Stimulated activated memory B cell treated with anti-CD40 and anti-IgM and Interleukin-4, amounts not matched to agents 10 μg/mL and 1 μg/mL and 100 μg/mL, for 72 hours (primary cell): Measurements from ENCODE around the gene ZNF23.
A peak's percentile ranks its signal among the peaks of the same experiment; 100 is the strongest.

Experiments used
- ATAC-seq: fragments of 150-1000 bp; cut with Tn5 transposase; 2 replicates; pipeline ENCODE4 v1.10.0; 2021
- H3K27ac Mint-ChIP-seq: one replicate; pipeline ENCODE4 v1.8.0; 2022; ENCODE audit warnings: mild to moderate bottlenecking, mixed read lengths
- H3K27me3 Mint-ChIP-seq: one replicate; pipeline ENCODE4 v1.8.0; 2022; ENCODE audit warnings: mixed read lengths
- H3K36me3 Mint-ChIP-seq: one replicate; pipeline ENCODE4 v1.8.0; 2022; ENCODE audit warnings: mixed read lengths
- H3K4me1 Mint-ChIP-seq: one replicate; pipeline ENCODE4 v1.8.0; 2022; ENCODE audit warnings: mixed read lengths
- H3K4me3 Mint-ChIP-seq: one replicate; pipeline ENCODE4 v1.8.0; 2022; ENCODE audit warnings: mild to moderate bottlenecking, moderate library complexity, mixed read lengths
- H3K9me3 Mint-ChIP-seq: one replicate; pipeline ENCODE4 v1.8.0; 2022; ENCODE audit warnings: mixed read lengths

ZNF23 gene

DNA sequence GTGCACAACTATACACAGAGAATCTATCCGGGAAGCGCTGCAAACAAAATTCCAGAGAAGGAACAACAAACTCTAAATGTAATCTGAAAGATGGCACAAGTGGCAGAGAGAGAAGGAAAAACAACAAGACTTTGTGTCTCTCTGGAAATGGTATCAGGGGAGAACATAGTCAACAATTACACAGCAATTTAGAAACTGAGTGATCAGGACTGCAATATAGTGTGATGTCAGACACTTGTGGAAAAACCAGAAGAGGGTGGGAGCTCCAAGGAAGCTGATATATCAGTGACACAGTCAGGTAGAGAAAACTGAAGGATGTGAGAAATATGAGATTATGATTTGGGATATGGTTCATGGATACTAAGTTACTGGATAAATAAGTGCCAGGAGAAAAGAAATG is 18.9 kb upstream of the ZNF23 start:
- Mint-ChIP-seq H3K4me1 (peaks cover 10% of the 10 kb centered on the region), H3K27ac (no peak overlapping the region)

DNA sequence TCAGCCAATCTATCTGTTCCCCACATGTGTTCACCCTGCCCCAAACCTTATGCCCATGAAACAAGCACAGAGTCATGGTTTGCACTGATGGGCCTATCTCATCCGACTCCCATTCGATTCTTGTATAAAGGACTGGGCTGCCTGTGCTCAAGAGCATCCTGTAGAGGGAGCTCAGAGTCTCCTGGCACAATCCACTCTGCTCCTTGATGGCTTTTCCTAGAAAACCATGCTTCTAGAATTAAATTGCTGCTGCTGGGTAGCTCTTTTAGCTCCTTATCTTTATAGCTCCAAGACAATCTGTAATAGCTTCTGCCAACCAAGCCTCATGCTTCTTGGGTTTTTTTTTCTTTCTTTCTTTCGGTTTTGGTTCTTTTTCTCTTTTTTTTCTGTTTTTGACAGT is 17.4 kb upstream of the ZNF23 start:
- H3K4me1 Mint-ChIP-seq: peaks cover 10% of the 10 kb centered on the region
- H3K36me3 Mint-ChIP-seq: peaks cover 43% of the 10 kb centered on the region
- no peak overlapping the region for H3K4me3 Mint-ChIP-seq
- H3K27me3 Mint-ChIP-seq: no peaks in the 10 kb centered on the region
- no peaks in the 10 kb centered on the region for H3K9me3 Mint-ChIP-seq
- H3K27ac Mint-ChIP-seq: no peak overlapping the region
- no peak for ATAC-seq

More for the DNA sequence above, 18.9 kb upstream of the ZNF23 start:
- Mint-ChIP-seq H3K36me3 (peaks cover 30% of the 10 kb centered on the region), H3K27me3 (no peaks in the 10 kb centered on the region), H3K9me3 (no peaks in the 10 kb centered on the region), H3K4me3 (no peak overlapping the region)
- ATAC-seq: no peak

DNA sequence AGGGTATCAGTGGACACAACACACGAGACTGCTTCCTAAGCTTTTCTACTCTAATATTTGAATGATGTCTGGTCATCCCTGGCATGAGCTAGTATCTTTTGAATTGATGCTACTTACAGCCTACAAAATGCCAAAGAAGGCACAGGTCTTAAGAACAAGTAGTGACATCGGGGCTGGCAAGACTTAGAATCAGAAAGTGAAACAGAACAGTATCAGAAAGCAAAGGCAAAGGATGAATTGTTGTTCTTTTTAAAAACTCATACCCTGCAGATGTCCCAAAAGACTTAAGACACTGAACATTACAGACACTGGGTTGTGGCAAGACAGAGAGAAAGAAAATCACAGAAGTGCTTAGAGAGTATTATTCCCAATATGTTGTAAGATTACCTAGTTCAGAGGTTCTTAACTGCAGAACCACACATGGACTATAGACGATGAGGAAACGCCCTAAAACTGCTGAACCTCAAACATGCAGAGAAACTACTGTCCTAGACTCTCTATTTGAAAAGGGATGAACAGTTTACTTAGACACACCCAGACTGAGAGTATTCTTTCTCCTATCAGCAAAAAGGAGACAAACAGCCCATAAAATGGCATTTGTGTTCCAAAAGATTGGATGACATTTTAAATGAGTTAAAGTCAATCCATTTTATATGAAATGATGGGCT is 14.5 kb upstream of the ZNF23 start:
- Mint-ChIP-seq H3K36me3 (peaks cover 60% of the 10 kb centered on the region), H3K27me3 (no peaks in the 10 kb centered on the region), H3K4me3 (no peak overlapping the region), H3K4me1 (no peaks in the 10 kb centered on the region), H3K27ac (no peak overlapping the region), H3K9me3 (no peaks in the 10 kb centered on the region)
- ATAC-seq: no peak

DNA sequence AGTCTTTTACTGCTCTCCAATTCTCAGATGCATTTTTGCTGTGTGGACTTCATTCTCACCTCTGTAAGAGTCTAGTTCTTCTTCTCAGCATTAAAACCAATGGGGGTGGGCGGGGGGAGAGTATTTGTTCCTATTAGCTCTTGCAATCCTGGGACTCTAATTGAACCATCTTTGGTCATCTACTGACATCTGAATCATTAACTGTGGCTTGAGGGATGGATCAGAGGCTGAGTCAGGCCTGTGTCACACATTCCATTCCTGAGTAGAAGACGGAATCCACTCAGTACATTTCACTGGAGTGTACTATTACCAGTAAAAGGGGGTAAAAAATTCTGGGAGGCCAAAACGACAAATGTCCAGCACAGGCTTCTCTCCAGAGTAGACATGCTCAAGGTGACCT is 12.8 kb upstream of the ZNF23 start:
- no peaks in the 10 kb centered on the region for H3K27me3 Mint-ChIP-seq
- H3K27ac Mint-ChIP-seq: no peak overlapping the region
- no peaks in the 10 kb centered on the region for H3K9me3 Mint-ChIP-seq
- no peak for ATAC-seq
- no peaks in the 10 kb centered on the region for H3K4me1 Mint-ChIP-seq
- H3K4me3 Mint-ChIP-seq: no peak overlapping the region
- H3K36me3 Mint-ChIP-seq: peaks cover 51% of the 10 kb centered on the region

DNA sequence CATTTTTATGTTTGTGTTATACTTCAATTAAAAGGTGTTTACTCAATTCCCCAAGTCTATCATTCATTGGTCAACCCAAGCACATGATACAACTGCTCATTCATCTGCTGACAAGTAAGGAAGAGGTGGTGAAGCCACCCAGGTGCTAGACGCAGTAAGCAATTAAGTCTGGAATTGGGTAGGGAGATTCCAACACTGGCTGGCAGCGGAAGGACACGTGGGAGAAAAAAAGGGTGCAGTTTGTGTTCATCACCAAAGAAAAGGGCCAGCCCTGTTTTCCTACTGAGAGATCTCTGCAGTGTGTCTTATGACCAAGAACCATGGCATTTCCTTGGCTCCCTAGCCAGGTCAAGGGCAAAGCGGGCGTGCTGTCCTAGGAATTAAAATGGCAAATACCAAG is 11.8 kb upstream of the ZNF23 start:
- Mint-ChIP-seq H3K27me3 (no peaks in the 10 kb centered on the region), H3K9me3 (no peaks in the 10 kb centered on the region), H3K27ac (no peak overlapping the region), H3K4me3 (no peak overlapping the region), H3K36me3 (peaks cover 58% of the 10 kb centered on the region), H3K4me1 (no peaks in the 10 kb centered on the region)
- no peak for ATAC-seq

DNA sequence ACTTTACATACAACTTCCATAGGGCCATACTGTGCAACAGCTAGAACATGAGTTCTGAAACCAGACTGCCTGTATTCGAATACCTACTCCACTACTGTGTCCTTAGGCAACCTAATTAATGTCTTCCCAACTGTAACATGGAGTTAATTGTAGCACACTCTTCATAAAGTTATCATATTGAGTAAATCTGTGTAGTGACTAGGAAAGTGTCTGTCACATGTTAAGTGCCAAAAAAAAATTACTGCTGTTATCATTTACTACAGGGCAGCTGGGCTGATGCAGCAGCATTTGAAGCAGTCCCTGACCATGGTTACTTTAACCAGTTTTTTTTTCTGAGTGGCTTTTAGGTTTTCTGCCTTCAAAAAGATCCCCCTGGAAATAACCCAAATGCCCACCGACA is 10.9 kb upstream of the ZNF23 start:
- ATAC-seq: no peak
- Mint-ChIP-seq H3K4me1 (no peaks in the 10 kb centered on the region), H3K27ac (no peak overlapping the region), H3K9me3 (no peaks in the 10 kb centered on the region), H3K36me3 (peaks cover 60% of the 10 kb centered on the region), H3K27me3 (no peaks in the 10 kb centered on the region), H3K4me3 (no peak overlapping the region)

DNA sequence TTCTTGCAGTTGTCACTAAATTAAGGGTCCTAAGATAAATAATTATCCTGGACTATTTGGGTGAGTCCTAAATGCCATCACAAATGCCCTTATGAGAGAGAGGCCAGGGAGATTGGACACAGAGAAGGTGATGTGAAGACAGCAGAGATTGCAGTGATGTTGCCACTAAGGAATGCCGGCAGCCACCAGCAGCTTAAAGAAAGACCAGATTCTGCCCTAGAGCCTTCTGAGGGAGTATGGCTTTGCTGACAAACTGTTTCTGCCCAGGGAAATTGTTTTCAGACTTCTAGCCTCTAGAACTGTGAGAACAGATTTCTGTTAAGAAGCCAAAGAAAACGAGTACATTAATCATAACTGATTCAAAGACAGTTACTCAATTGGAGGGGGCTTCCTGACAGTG is 10.0 kb upstream of the ZNF23 start:
- Mint-ChIP-seq H3K27me3 (no peaks in the 10 kb centered on the region), H3K4me1 (no peaks in the 10 kb centered on the region), H3K36me3 (peaks cover 51% of the 10 kb centered on the region), H3K4me3 (no peak overlapping the region), H3K27ac (no peak overlapping the region), H3K9me3 (no peaks in the 10 kb centered on the region)
- no peak for ATAC-seq

DNA sequence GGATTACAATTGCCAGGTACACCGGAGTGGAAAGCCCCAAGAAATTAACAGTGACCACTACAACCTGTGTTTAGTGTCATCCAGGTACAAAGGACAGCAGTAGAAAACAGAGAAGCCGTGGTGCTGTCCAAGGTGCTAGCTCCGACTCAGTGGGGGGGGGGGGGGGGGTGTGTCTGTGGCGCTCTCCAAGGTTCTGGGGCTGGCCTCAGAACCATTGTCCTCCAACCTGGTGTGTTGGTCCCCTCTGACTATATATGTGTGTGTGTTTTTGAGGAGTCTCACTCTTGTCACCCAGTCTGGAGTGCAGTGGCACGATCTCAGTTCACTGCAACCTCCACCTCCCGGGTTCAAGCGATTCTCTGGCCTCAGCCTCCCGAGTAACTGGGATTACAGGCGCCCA is 5.8 kb upstream of the ZNF23 start:
- H3K9me3 Mint-ChIP-seq: no peaks in the 10 kb centered on the region
- no peak overlapping the region for H3K4me3 Mint-ChIP-seq
- H3K4me1 Mint-ChIP-seq: peaks cover 6% of the 10 kb centered on the region
- H3K36me3 Mint-ChIP-seq: peaks cover 13% of the 10 kb centered on the region
- no peaks in the 10 kb centered on the region for H3K27me3 Mint-ChIP-seq
- H3K27ac Mint-ChIP-seq: no peak overlapping the region
- no peak for ATAC-seq

DNA sequence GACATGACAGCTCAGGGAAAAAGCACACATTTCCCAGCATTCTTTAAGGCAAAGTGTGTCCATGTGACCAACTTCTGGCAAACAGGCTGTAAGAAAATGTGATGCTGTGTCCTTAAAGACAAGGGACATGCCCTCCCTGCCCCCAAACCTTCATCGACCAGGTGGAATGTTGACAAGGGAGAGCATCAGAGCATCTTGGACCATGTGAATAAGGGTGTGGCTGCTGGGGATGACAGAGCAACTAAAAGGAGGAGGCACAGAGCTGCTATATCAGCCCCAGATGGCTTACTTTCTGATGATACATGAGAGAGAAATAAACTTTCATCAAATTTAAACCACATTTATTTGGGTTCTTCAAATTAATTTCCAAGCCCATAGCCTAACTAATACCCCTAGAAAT is 2.2 kb upstream of the ZNF23 start:
- no peak for ATAC-seq
- no peaks in the 10 kb centered on the region for H3K27me3 Mint-ChIP-seq
- no peak overlapping the region for H3K4me3 Mint-ChIP-seq
- H3K4me1 Mint-ChIP-seq: peaks cover 10% of the 10 kb centered on the region
- H3K27ac Mint-ChIP-seq: no peak overlapping the region
- peaks cover 6% of the 10 kb centered on the region for H3K36me3 Mint-ChIP-seq
- no peaks in the 10 kb centered on the region for H3K9me3 Mint-ChIP-seq

DNA sequence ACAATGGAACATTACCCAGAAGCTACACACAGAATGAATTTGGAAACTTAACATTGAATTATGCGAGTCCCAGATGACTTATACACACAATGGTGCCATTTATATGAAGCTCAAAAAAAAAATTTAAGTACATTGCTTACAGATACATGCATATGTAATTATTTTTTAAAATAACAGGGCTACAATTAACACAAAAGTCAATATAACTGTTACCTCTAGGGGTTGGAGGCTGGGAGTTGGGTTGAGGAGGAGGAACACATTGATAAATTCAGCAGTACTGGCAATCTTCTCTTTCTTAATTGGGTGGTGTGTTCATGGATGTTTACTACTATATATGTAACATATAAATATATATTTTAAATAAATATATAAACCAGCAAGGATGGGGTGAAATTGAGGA is 1.1 kb downstream of the ZNF23 start:
- peak overlapping the region; percentile 94 for H3K4me3 Mint-ChIP-seq
- ATAC-seq: no peak
- H3K36me3 Mint-ChIP-seq: peaks cover 14% of the 10 kb centered on the region
- H3K27me3 Mint-ChIP-seq: no peaks in the 10 kb centered on the region
- peaks cover 3% of the 10 kb centered on the region for H3K9me3 Mint-ChIP-seq
- peaks cover 10% of the 10 kb centered on the region for H3K4me1 Mint-ChIP-seq
- H3K27ac Mint-ChIP-seq: no peak overlapping the region

DNA sequence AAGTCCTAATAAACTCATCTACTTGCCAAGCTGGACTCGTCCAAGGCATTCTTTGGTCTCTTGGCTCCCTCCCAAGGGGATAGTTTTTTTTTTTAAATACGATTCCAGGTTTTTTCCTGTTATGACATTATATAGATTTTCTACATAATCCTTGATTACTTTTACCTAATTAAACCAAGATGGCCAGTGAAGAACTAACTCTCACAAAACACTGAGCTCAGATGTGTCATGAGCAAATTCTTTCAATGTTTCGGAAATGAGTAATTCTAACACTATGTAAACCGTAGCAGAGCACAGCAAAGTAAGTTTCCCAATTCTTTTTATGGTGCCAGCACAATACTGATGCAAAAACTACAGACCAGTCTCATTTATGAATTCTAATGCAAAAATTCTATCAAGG is 1.8 kb downstream of the ZNF23 start:
- Mint-ChIP-seq H3K27me3 (no peaks in the 10 kb centered on the region), H3K27ac (no peak overlapping the region), H3K4me1 (peaks cover 10% of the 10 kb centered on the region), H3K36me3 (peaks cover 21% of the 10 kb centered on the region), H3K4me3 (no peak overlapping the region), H3K9me3 (peaks cover 3% of the 10 kb centered on the region)
- no peak for ATAC-seq

DNA sequence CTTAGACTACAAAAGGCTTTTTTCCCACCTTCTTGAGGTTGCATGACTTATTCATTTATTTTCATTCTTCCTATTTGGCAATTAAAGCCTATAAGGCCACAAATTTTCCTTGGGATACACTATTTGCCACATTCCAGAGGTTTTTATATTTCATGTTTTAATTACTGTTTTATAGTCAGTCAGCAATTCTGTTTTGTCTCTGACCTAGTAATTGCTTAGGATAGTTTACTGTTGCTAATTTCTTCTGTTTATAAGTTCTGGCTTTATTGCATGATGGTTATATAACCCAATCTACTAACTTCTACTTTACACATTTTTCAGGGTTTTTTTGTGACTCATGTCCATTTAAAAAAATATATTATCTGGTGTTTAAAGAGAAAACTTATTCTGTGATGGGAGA is 2.5 kb downstream of the ZNF23 start:
- Mint-ChIP-seq H3K27me3 (no peaks in the 10 kb centered on the region), H3K27ac (no peak overlapping the region), H3K9me3 (peaks cover 5% of the 10 kb centered on the region), H3K4me3 (no peak overlapping the region), H3K4me1 (peaks cover 10% of the 10 kb centered on the region), H3K36me3 (peaks cover 28% of the 10 kb centered on the region)
- ATAC-seq: no peak

DNA sequence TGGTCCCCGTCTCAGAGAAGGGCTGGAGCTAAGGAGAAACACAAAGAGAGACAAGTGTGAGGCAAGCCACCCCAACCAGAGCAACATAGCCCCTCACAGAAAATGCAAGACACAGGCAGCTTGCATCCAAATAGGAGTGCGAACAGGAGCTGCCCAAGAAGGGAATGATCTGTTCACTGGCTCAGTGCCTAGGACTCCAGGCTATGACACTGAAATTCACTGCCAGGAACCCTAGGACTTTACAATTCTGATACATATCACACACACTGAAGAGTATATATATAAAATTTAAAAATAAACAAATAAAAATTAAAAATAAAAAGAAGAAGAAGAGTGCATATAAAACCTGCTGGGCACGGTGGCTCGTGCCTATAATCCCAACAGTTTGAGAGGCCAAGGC is 5.2 kb downstream of the ZNF23 start:
- no peaks in the 10 kb centered on the region for H3K4me1 Mint-ChIP-seq
- H3K36me3 Mint-ChIP-seq: peaks cover 56% of the 10 kb centered on the region
- H3K4me3 Mint-ChIP-seq: no peak overlapping the region
- ATAC-seq: no peak
- peaks cover 13% of the 10 kb centered on the region for H3K9me3 Mint-ChIP-seq
- H3K27me3 Mint-ChIP-seq: no peaks in the 10 kb centered on the region
- H3K27ac Mint-ChIP-seq: no peak overlapping the region

DNA sequence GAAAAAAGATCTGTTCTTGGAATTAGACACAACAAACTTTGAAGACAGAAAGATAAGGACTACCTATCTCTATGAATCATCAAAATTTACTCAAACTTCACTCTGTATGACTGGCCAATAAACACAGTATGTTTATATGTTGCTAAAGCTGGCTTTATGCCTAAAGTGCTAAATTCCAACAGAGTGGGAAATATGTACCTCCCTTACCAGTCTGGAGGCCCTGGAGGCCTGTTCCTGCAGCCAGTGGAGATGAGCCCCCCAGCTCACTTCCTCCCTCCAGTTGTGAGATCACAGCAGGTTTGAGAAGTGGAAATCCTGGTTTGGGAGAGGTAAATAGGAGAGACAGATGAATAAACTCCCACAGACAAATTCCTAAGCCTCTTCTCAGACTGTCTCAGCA is 9.0 kb downstream of the ZNF23 start:
- H3K27ac Mint-ChIP-seq: no peak overlapping the region
- no peak overlapping the region for H3K4me3 Mint-ChIP-seq
- no peaks in the 10 kb centered on the region for H3K4me1 Mint-ChIP-seq
- peaks cover 29% of the 10 kb centered on the region for H3K9me3 Mint-ChIP-seq
- H3K27me3 Mint-ChIP-seq: no peaks in the 10 kb centered on the region
- H3K36me3 Mint-ChIP-seq: peaks cover 93% of the 10 kb centered on the region
- no peak for ATAC-seq

DNA sequence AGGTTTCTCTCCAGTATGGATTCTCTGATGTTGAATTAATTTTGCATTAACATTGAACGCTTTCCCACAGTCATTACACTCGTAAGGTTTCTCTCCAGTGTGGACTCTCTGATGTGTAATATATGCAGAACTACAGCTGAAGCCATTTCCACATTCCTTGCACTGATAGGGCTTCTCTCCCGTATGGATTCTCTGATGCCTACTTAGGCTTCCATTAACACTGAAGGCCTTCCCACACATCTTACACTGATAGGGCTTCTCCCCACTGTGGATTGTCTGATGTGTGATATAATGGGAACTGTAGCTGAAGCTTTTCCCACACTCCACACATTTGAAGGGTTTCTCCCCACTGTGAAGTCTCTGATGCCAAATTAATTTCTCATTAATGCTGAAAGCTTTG is 13.0 kb downstream of the ZNF23 start:
- H3K27me3 Mint-ChIP-seq: no peaks in the 10 kb centered on the region
- no peak overlapping the region for H3K4me3 Mint-ChIP-seq
- H3K36me3 Mint-ChIP-seq: peaks cover 65% of the 10 kb centered on the region

DNA sequence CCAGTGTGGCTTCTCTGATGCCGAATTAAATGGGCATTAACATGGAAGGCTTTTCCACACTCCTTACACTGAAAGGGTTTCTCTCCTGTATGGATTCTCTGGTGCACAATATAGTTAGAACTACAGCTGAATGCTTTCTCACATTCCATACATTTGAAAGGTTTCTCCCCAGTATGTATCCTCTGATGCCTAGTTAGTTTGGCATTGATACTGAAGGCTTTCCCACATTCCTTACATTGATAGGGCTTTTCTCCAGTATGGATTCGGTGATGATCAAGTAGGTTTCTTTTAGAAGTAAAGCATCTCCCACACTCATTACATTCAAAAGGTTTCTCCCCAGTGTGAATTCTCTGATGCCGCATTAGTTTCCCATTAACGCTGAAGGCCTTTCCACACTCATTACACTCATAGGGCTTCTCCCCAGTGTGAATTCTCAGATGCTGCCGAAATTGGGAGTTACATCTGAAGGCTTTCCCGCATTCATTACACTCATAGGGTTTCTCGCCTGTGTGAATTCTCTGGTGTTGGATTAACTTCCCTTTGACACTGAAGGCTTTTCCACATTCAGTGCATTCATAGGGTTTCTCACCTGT is 13.7 kb downstream of the ZNF23 start:
- H3K27ac Mint-ChIP-seq: no peak overlapping the region
- H3K27me3 Mint-ChIP-seq: no peaks in the 10 kb centered on the region
- peaks cover 34% of the 10 kb centered on the region for H3K9me3 Mint-ChIP-seq
- H3K36me3 Mint-ChIP-seq: peaks cover 59% of the 10 kb centered on the region
- ATAC-seq: no peak
- H3K4me1 Mint-ChIP-seq: no peaks in the 10 kb centered on the region
- H3K4me3 Mint-ChIP-seq: no peak overlapping the region

More for the DNA sequence above, 13.0 kb downstream of the ZNF23 start:
- Mint-ChIP-seq H3K27ac (no peak overlapping the region), H3K9me3 (peaks cover 30% of the 10 kb centered on the region), H3K4me1 (no peaks in the 10 kb centered on the region)
- ATAC-seq: no peak
